Activated B cell treated with CpG ODN at 0.5 μM for 24 hours (primary cell): ENCODE data around the gene SLIT3. TPM values are rescaled to one million over a fixed set of nuclear protein-coding genes. Genes with fewer than 3 reads are reported as not detected.

ENCODE experiments used
- ATAC-seq: fragments of 200-7000 bp; cut with Tn5 transposase; one replicate; pipeline ENCODE4 v1.10.0; 2021; ENCODE audit warnings: low read depth, mild to moderate bottlenecking, moderate library complexity
- CTCF ChIA-PET: fragments of 350-600 bp; sonication (Branson Sonifier 250); formaldehyde crosslinking; loops from one replicate; lab custom pipeline; 2021; ENCODE audit warnings: antibody characterized with exemption; lab: Charles Lee
- POLR2A ChIA-PET: fragments of 350-600 bp; sonication (Branson Sonifier 250); formaldehyde crosslinking; loops from one replicate; lab custom pipeline; 2021; ENCODE audit warnings: antibody characterized with exemption; lab: Charles Lee
- DNase-seq: peaks from one replicate; pipeline ENCODE4 v3.0.0; 2022
- H3K27ac Mint-ChIP-seq: one replicate; pipeline ENCODE4 v1.8.0; 2020; ENCODE audit warnings: mixed read lengths
- H3K27me3 Mint-ChIP-seq: one replicate; pipeline ENCODE4 v1.8.0; 2021; ENCODE audit warnings: mixed read lengths
- H3K36me3 Mint-ChIP-seq: one replicate; pipeline ENCODE4 v1.8.0; 2021; ENCODE audit warnings: low read depth, mixed read lengths
- H3K4me1 Mint-ChIP-seq: one replicate; pipeline ENCODE4 v1.8.0; 2021; ENCODE audit warnings: mixed read lengths
- H3K4me3 Mint-ChIP-seq: one replicate; pipeline ENCODE4 v1.8.0; 2020; ENCODE audit warnings: mild to moderate bottlenecking, mixed read lengths
- H3K9me3 Mint-ChIP-seq: one replicate; pipeline ENCODE4 v1.8.0; 2020; ENCODE audit warnings: mixed read lengths
- CTCF ChIP-seq: fragments of 200-600 bp; IDR thresholded peaks from one replicate; pipeline ENCODE4 v1.8.0; 2022; ENCODE audit warnings: antibody characterized with exemption, mild to moderate bottlenecking
- intact Hi-C: fragments of 100-400 bp; cut with micrococcal nuclease; formaldehyde crosslinking; loops from one replicate; pipeline ENCODE4 v1.15.1; 2024
- total RNA-seq: library from RNA; stranded (reverse); gene quantifications from 2 replicates; pipeline ENCODE4 v1.2.3, GENCODE V29; 2022

SLIT3 gene
- total RNA-seq, 1 donor from 2014 or later: not detected

- Mint-ChIP-seq H3K27me3 (no peaks in the 10 kb centered on the region), H3K27ac (no peak overlapping the region), H3K4me1 (no peaks in the 10 kb centered on the region), H3K9me3 (no peaks in the 10 kb centered on the region), H3K36me3 (no peaks in the 10 kb centered on the region), H3K4me3 (no peak overlapping the region)
- ATAC-seq: no peak
- intact Hi-C loops: no loop called here
- no peak for DNase-seq
- ChIA-PET CTCF (no interaction called here), POLR2A (no interaction called here)
- no peak for TF ChIP-seq CTCF
Measured at GRCh38 chr5:168960497-168960896, 340.4 kb downstream of the SLIT3 start.

GRCh38 chr5:168953351-168953750 is 347.6 kb downstream of the SLIT3 start:
- ATAC-seq (no peak), DNase-seq (no peak)
- Mint-ChIP-seq H3K27me3 (peaks cover 2% of the 10 kb centered on the region), H3K4me1 (no peaks in the 10 kb centered on the region), H3K4me3 (no peak overlapping the region), H3K9me3 (no peaks in the 10 kb centered on the region), H3K27ac (no peak overlapping the region), H3K36me3 (no peaks in the 10 kb centered on the region)
- intact Hi-C loops: no loop called here
- no peak for TF ChIP-seq CTCF
- CTCF ChIA-PET: no interaction called here
- POLR2A ChIA-PET: no interaction called here

GRCh38 chr5:168952196-168952595 is 348.7 kb downstream of the SLIT3 start:
- no peak for DNase-seq
- H3K4me1 Mint-ChIP-seq: no peaks in the 10 kb centered on the region
- no peak for TF ChIP-seq CTCF
- CTCF ChIA-PET: no interaction called here
- ATAC-seq: no peak
- H3K27me3 Mint-ChIP-seq: peaks cover 2% of the 10 kb centered on the region
- H3K9me3 Mint-ChIP-seq: no peaks in the 10 kb centered on the region
- H3K36me3 Mint-ChIP-seq: no peaks in the 10 kb centered on the region
- no peak overlapping the region for H3K4me3 Mint-ChIP-seq
- no peak overlapping the region for H3K27ac Mint-ChIP-seq
- intact Hi-C loops: no loop called here
- POLR2A ChIA-PET: no interaction called here

- Mint-ChIP-seq H3K36me3 (no peaks in the 10 kb centered on the region), H3K9me3 (no peaks in the 10 kb centered on the region), H3K4me3 (no peak overlapping the region), H3K27ac (no peak overlapping the region), H3K4me1 (no peaks in the 10 kb centered on the region), H3K27me3 (peaks cover 2% of the 10 kb centered on the region)
- ChIA-PET CTCF (no interaction called here), POLR2A (no interaction called here)
- ATAC-seq (no peak), DNase-seq (no peak)
- intact Hi-C loops: no loop called here
- TF ChIP-seq CTCF: no peak
Measured at GRCh38 chr5:168951769-168952168, 349.2 kb downstream of the SLIT3 start.

GRCh38 chr5:168951356-168951755 is 349.6 kb downstream of the SLIT3 start:
- no peak for TF ChIP-seq CTCF
- intact Hi-C loops: no loop called here
- Mint-ChIP-seq H3K4me1 (no peaks in the 10 kb centered on the region), H3K9me3 (no peaks in the 10 kb centered on the region), H3K27me3 (peaks cover 2% of the 10 kb centered on the region), H3K36me3 (no peaks in the 10 kb centered on the region), H3K4me3 (no peak overlapping the region), H3K27ac (no peak overlapping the region)
- ATAC-seq (no peak), DNase-seq (no peak)
- ChIA-PET POLR2A (no interaction called here), CTCF (no interaction called here)
